NB4 (cell line): ENCODE data around the gene MKLN1.

Experiments used
- DNase-seq: peaks from one replicate; pipeline ENCODE4 v3.0.0; 2010; ENCODE audit warnings: low read depth
- H3K4me3 ChIP-seq: one replicate; pipeline ENCODE4 v1.5.1; 2011; ENCODE audit warnings: mild to moderate bottlenecking, low read depth, low read length, moderate library complexity
- MYC ChIP-seq: IDR thresholded peaks from 2 replicates; pipeline ENCODE4 v1.6.1; 2011; ENCODE audit warnings: low read depth, low read length
- POLR2A ChIP-seq: IDR thresholded peaks from 2 replicates; pipeline ENCODE4 v1.6.1; 2011; ENCODE audit warnings: mild to moderate bottlenecking; ENCODE audit not compliant: insufficient read length; ENCODE audit errors: extremely low read depth
- TF ChIP-seq, protein P1 (sequence below): IDR thresholded peaks from one replicate; pipeline ENCODE4 v1.5.1; 2012; ENCODE audit warnings: low read depth, low read length
- TF ChIP-seq, protein P2 (sequence below): IDR thresholded peaks from 2 replicates; pipeline ENCODE4 v1.6.1; 2011; ENCODE audit warnings: low read depth, low read length

The MKLN1 gene

DNA sequence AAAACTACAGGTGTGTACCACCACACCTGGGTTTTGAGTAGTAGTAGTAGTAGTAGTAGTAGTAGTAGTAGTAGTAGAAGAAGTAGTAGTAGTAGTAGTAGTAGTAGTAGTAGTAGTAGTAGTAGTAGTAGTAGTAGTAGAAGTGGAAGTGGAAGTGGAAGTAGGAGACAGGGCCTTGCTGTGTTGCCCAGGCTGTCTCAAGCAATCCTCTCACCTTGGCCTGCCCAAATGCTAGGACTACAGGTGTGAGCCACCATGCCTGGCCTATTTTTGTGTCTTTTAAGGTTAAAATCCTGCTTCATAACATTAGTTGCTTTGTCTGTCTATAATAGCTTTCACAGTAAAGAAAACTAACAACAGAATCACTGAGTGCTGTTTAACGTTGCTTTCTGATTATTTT is 117.0 kb downstream of the MKLN1 start:
- no peak overlapping the region for H3K4me3 ChIP-seq
- no peak for DNase-seq
- TF ChIP-seq, protein P1, sequence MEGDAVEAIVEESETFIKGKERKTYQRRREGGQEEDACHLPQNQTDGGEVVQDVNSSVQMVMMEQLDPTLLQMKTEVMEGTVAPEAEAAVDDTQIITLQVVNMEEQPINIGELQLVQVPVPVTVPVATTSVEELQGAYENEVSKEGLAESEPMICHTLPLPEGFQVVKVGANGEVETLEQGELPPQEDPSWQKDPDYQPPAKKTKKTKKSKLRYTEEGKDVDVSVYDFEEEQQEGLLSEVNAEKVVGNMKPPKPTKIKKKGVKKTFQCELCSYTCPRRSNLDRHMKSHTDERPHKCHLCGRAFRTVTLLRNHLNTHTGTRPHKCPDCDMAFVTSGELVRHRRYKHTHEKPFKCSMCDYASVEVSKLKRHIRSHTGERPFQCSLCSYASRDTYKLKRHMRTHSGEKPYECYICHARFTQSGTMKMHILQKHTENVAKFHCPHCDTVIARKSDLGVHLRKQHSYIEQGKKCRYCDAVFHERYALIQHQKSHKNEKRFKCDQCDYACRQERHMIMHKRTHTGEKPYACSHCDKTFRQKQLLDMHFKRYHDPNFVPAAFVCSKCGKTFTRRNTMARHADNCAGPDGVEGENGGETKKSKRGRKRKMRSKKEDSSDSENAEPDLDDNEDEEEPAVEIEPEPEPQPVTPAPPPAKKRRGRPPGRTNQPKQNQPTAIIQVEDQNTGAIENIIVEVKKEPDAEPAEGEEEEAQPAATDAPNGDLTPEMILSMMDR, result no peak
- TF ChIP-seq POLR2A, result no peak
- no peak for TF ChIP-seq MYC
- TF ChIP-seq, protein P2, sequence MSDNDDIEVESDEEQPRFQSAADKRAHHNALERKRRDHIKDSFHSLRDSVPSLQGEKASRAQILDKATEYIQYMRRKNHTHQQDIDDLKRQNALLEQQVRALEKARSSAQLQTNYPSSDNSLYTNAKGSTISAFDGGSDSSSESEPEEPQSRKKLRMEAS, result no peak

DNA sequence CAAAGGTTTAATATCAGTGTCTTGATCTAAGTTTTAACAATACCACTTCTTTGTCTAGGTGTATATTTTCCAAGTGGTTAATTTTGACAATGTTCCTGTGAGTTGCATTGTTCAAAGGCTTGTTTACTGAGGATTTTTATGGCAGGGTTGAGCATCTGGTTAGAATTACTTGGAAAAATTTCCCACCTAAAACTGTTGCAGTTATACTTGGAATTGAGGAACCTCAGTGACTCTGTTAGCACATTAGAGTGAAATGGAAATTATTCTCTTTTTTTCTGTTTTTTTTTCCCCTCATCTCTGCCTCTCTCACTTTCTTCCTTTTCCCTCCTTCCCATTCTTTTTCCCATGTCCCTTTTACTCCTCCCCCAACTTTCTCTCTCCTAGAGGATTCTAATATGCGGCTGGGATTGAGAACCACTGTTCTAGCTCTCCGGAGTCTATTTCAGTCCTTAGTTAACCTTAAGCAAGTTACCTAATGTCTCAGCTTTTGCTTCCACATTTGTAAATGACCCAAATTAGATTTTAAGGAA is 121.8 kb downstream of the MKLN1 start:
- H3K4me3 ChIP-seq, result no peak overlapping the region
- TF ChIP-seq, protein P2, result no peak
- no peak for DNase-seq

DNA sequence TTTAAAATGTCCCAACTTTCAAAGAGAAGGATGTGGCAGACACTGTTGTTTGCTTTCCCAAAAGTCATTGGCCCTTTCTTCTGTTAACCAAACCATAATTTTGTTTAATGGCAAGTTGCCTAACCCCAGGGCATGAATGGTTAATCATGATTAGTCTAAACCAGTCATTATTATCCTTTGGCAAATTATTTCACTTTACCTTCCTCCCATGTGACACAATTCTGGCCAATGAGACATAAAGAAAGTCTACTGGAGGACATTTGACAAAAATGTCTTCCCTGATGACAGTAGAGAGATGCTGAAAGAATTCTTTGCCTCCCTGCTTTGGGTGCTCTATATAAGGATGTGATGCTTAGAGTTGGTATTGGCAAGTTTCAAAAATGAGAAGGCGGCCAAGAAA is 126.8 kb downstream of the MKLN1 start:
- no peak for DNase-seq
- no peak overlapping the region for H3K4me3 ChIP-seq
- no peak for TF ChIP-seq MYC
- TF ChIP-seq, protein P2, result no peak
- no peak for TF ChIP-seq POLR2A
- TF ChIP-seq, protein P1, result no peak

DNA sequence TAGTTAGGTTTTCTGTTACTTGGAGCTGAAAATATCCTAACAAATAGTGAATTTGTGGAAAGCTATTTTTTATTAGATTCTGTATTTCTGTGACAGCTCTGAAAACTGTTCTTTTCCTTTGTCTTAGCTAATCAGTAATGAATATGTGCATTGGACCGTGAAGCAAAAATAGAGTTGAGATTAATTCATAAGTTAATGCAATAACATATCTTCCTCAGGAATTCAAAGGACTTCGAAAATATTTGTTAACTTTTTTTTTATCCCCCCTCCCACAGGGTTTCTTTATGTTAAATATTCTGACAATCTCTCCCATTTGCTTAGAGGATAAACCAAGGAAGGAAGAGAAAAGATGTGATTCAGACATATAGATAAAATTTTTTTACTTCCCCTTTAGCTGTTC is 127.3 kb downstream of the MKLN1 start:
- DNase-seq, result no peak
- TF ChIP-seq, protein P1, result no peak
- TF ChIP-seq, protein P2, result no peak
- TF ChIP-seq MYC (no peak), POLR2A (no peak)
- H3K4me3 ChIP-seq, result no peak overlapping the region

DNA sequence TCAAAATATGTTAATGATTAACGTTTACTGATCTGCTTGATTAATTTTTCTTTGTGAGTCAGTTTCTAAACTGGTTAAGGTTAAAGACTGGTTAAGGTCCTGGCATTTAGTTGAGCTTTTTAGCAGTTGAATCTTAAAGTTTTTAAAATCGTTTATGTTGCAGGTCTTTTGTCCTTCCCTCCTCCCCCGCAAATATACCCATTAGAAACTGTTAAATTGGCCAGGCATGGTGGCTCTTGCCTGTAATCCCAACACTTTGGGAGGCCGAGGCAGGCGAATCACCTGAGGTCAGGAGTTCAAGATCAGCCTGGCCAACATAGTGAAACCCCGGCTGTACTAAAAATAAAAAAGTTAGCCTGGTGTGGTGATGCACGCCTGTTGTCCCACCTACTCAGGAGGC is 127.9 kb downstream of the MKLN1 start:
- TF ChIP-seq, protein P2, result no peak
- no peak for TF ChIP-seq MYC
- no peak for TF ChIP-seq POLR2A
- TF ChIP-seq, protein P1, result no peak
- H3K4me3 ChIP-seq, result no peak overlapping the region
- DNase-seq, result no peak

DNA sequence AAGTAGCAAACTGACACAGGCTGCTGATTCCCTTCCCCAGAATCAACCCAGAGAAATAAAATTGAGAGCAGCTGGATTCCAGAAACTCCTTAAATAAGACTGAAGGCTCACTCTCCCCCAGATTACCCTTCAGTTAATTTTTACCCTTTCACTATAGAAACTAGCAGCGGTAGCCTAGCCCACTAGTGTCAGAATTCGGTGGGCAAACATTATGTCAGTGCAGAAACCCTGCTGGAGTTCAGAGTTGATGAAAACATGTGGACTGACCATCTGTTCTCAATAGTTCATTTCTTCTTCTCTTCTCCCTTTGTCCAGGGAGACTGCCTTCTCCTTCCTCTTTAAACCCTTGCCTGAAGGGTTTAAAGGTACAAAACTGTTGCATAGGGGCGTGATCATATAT is 128.7 kb downstream of the MKLN1 start:
- DNase-seq, result no peak
- no peak overlapping the region for H3K4me3 ChIP-seq
- TF ChIP-seq, protein P1, result no peak
- TF ChIP-seq, protein P2, result no peak
- TF ChIP-seq POLR2A, result no peak
- TF ChIP-seq MYC, result no peak
